Keratinocyte (primary cell): ENCODE results near the gene DIS3L2.

Experiments
- CTCF ChIP-seq, 3 experiments: IDR thresholded peaks in 1 of 3; conservative IDR thresholded peaks in 1 of 3; optimal IDR thresholded peaks in 1 of 3; 2 replicates in 2 of 3; 3 replicates in 1 of 3; pipeline versions ENCODE3 to v1.5.1; 2011; ENCODE audit warnings: low read length in 3 of 3, mild to moderate bottlenecking in 3 of 3, moderate library complexity in 2 of 3, control low read depth in 1 of 3, inconsistent platforms in 1 of 3; ENCODE audit not compliant: insufficient read depth in 2 of 3; ENCODE audit errors: extremely low read depth in 1 of 3
- EZH2 ChIP-seq: IDR thresholded peaks from one replicate; pipeline ENCODE4 v1.6.1; 2012; ENCODE audit warnings: inconsistent platforms, mild to moderate bottlenecking, low read length, moderate library complexity

GRCh38 chr2:232336981-232337720, 375.6 kb downstream of the DIS3L2 start:
- TF ChIP-seq CTCF (optimal IDR thresholded peaks at IDR 0.05 in 1 of 3, IDR thresholded peaks at IDR 0.05 in 1 of 3, conservative IDR thresholded peaks at IDR 0.05 in 1 of 3; ENCODE audit: extremely low read depth in 1 of 3, insufficient read depth in 2 of 3, low read length in 3 of 3) = no peak
- TF ChIP-seq EZH2 = no peak
